Measurements from ENCODE around the gene ISM1. TPM values are rescaled to one million over a fixed set of nuclear protein-coding genes. Genes with fewer than 3 reads are reported as not detected.

ISM1 gene
- 1 to 10 TPM; 1.2 to 5.6 (median 2.3) TPM for total RNA-seq
- polyA plus RNA-seq = 1 to 10 TPM in 1 of 2 donors, under 1 TPM in 1; 0.52 to 1.4 TPM

DNA sequence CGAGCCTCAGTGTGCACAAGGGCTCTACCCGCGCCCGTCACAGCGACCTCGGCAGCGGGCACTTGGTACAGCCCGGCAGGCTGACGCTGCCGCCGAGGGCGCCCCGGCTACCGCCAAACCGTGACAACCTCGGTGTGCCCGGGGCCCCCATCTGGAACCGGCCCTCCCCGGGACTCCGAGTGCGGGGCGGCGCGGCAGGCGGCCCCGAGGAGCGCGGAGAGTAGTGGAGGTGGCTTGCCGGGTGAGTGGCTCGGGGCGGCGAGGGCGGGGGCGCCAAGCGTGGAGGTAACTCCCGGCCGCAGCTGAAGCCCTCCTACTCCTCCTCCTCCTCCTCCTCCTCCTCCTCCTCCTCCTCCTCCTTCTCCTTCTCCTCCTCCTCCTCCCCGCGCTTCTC lies at the start of gene ISM1:
Gene ISM1, plus strand, starts transcription at position 371 of the 394 bp plus-strand sequence. CDS start 503 bp downstream, outside the sequence.
- peak; percentile 57 to 70 (median 66) for ATAC-seq

DNA sequence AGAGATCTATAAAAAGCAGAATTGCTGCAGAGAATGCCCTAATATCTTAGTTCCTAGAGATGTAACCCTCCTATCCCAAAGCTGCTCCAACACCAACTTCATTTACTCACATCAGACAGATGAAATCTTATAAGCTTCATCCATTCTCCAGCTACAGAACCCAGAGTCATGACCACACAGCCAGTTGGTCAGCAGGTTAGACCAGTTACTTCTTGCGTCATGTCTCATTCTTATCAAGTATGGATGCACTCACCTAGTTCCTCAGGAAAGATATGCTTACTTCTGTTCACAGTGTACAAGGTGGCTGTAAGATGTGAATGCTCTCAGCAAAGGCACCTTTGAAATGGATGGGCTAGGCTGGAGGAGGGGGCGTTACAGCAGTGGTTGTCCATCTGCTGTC lies 47.9 kb upstream of the ISM1 start:
- Histone ChIP-seq H3K4me3 (no peak overlapping the region), H3K36me3 (no peaks in the 10 kb centered on the region), H3K27me3 (no peaks in the 10 kb centered on the region), H3K27ac (no peak overlapping the region), H3K9me3 (no peaks in the 10 kb centered on the region), H3K4me1 (no peaks in the 10 kb centered on the region)
- no peak for ATAC-seq
- intact Hi-C loops (cut with DNase I) = no loop called here
- WGBS, 2 donors = 74 to 85% methylated on average over 2 of the region's 2 CpGs
- no peak for FAIRE-seq
- DNase-seq = no peak
- TF ChIP-seq, protein P1, sequence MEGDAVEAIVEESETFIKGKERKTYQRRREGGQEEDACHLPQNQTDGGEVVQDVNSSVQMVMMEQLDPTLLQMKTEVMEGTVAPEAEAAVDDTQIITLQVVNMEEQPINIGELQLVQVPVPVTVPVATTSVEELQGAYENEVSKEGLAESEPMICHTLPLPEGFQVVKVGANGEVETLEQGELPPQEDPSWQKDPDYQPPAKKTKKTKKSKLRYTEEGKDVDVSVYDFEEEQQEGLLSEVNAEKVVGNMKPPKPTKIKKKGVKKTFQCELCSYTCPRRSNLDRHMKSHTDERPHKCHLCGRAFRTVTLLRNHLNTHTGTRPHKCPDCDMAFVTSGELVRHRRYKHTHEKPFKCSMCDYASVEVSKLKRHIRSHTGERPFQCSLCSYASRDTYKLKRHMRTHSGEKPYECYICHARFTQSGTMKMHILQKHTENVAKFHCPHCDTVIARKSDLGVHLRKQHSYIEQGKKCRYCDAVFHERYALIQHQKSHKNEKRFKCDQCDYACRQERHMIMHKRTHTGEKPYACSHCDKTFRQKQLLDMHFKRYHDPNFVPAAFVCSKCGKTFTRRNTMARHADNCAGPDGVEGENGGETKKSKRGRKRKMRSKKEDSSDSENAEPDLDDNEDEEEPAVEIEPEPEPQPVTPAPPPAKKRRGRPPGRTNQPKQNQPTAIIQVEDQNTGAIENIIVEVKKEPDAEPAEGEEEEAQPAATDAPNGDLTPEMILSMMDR (IDR thresholded peaks at IDR 0.05) = no peak

More for the DNA sequence above, at the start of gene ISM1:
- H3K4me1 ChIP-seq = peaks cover 0 to 5% (median 4%) of the 10 kb centered on the region in 3 donors
- 0% methylated on average over 28 to 36 of the region's 39 CpGs for WGBS, 2 donors
- FAIRE-seq (no peak), DNase-seq (peak; percentile 28 to 77 (median 49))
- H3K27me3 ChIP-seq = peaks cover 0 to 8% (median 0%) of the 10 kb centered on the region in 4 donors
- H3K4me3 ChIP-seq = peak within 1 kb of the TSS; percentile 33 to 58 (median 44)
- no peaks in the 10 kb centered on the region for H3K36me3 ChIP-seq
- H3K27ac ChIP-seq = no peak within 1 kb of the TSS
- TF ChIP-seq, protein P1 (IDR thresholded peaks at IDR 0.05) = no peak
- no peaks in the 10 kb centered on the region for H3K9me3 ChIP-seq
- intact Hi-C loops (cut with DNase I) = no loop called here

DNA sequence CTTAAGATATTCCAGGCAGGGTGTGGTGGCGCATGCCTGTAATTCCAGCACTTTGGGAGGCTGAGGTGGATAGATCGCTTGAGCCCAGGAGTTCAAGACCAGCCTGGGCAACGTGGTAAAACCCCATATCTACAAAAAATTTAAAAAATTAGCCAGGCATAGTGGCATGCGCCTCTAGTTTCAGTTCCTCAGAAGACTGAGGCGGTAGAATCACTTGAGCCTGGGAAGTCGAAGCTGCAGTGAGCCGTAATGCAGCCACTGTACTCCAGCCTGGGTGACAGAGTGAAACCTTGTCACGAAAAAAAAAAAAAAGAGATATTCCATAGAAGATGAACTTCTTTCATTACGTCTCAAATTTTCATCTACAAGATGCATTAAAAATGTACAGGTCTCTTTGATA lies 46.7 kb upstream of the ISM1 start:
- TF ChIP-seq, protein P1 (IDR thresholded peaks at IDR 0.05) = no peak
- DNase-seq (no peak), FAIRE-seq (no peak), ATAC-seq (no peak)
- intact Hi-C loops (cut with DNase I) = no loop called here
- no peaks in the 10 kb centered on the region for H3K4me1 ChIP-seq
- no peaks in the 10 kb centered on the region for H3K27me3 ChIP-seq
- no peaks in the 10 kb centered on the region for H3K36me3 ChIP-seq
- WGBS, 2 donors = 85 to 87% methylated on average over 9 of the region's 9 CpGs
- no peak overlapping the region for H3K4me3 ChIP-seq
- H3K27ac ChIP-seq = no peak overlapping the region
- H3K9me3 ChIP-seq = no peaks in the 10 kb centered on the region

DNA sequence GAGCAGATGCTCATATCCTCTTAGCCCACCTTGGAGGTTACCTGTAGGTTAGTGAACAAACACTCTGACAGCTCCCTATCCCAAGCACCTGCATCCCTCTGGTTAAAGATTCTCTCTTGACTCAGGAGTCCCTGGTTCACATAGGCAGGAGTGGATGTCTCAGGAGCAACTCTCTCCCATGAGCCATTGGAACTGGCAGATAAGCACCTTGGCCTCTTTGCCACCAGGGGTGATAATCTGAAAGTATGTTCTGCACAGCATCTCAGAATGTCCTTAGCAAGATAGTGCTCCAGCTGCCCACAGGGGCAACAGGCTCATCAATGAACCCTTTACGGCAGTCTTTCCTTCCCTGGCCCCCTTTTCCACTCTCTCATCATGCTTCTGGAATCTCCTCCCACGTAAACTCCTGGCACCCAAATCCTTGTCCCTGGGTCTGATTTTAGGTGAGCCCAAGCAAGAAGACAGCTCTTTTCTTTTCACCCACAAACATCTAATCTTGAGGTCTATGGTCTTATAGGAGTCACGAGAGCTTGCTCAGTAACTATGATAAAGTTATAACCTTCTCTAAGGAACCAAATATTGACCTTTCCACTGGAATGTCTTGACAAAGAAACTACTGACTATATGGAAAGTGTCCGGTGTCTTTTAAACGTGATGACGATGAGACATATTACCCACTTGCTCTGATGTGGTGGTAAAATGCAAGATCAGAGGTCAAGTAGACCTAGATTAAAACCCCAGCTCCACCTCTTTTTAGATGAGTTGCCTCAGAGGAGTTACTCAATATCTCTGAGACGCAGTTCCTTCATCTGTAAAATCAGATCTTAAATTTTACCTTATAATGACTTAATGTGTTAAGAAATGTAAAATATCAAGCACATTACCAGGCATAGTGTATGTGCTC lies 39.8 kb upstream of the ISM1 start:
- DNase-seq (no peak), FAIRE-seq (no peak), ATAC-seq (no peak)
- Histone ChIP-seq H3K4me1 (no peaks in the 10 kb centered on the region), H3K36me3 (no peaks in the 10 kb centered on the region), H3K4me3 (no peak overlapping the region), H3K27me3 (no peaks in the 10 kb centered on the region), H3K9me3 (no peaks in the 10 kb centered on the region), H3K27ac (no peak overlapping the region)
- 60 to 69% methylated on average over 7 of the region's 7 CpGs for WGBS, 2 donors
- TF ChIP-seq, protein P1 (IDR thresholded peaks at IDR 0.05) = no peak
- intact Hi-C loops (cut with DNase I) = no loop called here

DNA sequence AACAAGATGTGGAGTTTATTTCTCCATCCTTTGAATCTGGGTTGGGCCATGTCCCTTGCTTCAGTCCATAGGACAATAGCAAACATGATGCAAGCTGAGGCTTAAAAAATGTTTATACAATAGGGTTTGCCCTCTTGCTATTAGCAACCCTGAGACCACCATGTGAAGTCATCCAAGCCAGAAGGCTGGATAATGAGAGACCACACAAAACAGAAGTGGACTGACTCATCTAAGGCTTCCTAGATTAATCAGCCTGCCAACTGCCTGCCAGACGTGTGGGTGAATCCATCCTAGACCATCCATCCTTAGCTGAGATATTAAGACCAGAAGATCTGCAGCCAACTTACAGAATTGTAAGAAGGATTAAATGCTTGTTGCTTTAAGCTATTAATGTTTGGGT lies 38.1 kb upstream of the ISM1 start:
- Histone ChIP-seq H3K4me3 (no peak overlapping the region), H3K9me3 (no peaks in the 10 kb centered on the region), H3K4me1 (no peaks in the 10 kb centered on the region), H3K27ac (no peak overlapping the region), H3K36me3 (no peaks in the 10 kb centered on the region), H3K27me3 (no peaks in the 10 kb centered on the region)
- no peak for ATAC-seq
- TF ChIP-seq, protein P1 (IDR thresholded peaks at IDR 0.05) = no peak
- FAIRE-seq = no peak
- WGBS, 2 donors = 51 to 55% methylated on average over 1 of the region's 1 CpG
- intact Hi-C loops (cut with DNase I) = no loop called here
- DNase-seq = no peak

Measured in pancreas (tissue), 10 donors.